ENCODE data around the gene BAG1.
A peak's percentile ranks its signal among the peaks of the same experiment; 100 is the strongest.

Gene BAG1

DNA sequence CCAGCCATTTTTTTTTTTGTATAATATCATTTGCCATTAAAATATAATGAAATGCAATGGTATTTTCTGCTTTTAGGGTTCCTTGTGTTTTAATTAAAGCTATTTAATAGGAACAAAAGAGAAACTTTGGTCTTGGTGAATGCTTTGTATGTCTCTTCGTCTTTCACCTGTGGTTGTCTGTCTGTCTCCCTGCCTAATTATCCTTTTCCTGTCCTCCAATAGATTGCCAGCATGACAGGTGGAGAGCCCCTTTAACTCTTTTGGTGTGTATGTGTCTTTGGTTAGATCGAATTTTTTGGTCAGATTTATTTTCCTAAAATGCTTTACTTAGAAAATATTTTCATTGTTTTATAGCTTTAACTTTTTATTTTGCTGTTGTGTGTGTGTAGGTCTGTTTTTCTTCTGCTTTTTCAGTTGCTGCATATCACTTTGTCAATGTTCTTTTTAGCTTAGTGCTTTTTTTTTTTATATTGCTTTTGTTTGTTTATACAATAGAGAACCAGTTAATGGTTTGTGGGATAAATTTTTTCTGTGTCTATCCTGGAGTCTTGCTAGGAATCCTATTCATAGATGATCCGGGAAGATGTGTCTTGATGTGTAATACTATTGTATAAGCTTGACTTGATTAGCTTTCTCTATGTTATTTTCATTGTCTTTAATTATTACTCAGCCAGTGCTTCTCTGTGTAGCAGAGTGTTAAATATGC, 8.9 kb upstream of the BAG1 start:
- DNase-seq (ENCODE audit: low spot score): no peak

DNA sequence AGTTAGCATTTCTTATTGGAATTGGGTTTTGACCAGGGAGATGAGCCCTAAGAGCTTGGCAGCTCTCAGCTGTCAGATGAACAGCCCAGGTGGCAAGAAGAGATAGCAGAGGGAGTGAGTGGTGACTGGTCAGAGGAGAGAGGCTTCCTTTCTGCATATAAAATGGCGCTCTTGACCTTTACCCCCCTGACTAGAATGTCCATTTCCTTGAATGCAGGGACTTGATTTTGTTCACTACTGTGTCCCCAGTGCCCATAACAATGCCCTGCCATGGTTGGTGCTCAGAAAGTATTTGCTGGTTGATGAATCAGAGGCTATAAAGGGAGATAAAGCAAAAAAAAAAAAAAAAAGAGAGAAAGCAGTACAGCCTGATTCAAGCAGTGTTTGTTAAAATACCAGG, 7.6 kb upstream of the BAG1 start:
- no peak for DNase-seq (ENCODE audit: low spot score)

DNA sequence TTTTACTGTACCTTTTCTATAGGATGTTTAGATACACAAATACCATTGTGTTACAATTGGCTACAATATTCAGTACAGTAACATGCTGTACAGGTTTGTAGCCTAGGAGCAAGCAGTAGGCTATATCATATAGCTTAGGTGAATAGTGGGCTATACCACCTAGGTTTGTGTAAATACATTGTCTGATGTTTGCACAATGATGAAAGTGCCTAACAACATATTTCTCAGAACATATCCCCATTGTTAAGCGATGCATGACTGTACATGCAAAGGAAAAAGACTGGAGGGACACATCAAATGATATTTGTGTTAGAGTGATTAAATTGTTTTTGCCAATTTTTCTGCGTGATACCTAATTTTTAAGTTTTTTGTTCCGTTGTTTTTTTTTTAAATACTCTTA, 5.6 kb upstream of the BAG1 start:
- DNase-seq (ENCODE audit: low spot score): no peak

DNA sequence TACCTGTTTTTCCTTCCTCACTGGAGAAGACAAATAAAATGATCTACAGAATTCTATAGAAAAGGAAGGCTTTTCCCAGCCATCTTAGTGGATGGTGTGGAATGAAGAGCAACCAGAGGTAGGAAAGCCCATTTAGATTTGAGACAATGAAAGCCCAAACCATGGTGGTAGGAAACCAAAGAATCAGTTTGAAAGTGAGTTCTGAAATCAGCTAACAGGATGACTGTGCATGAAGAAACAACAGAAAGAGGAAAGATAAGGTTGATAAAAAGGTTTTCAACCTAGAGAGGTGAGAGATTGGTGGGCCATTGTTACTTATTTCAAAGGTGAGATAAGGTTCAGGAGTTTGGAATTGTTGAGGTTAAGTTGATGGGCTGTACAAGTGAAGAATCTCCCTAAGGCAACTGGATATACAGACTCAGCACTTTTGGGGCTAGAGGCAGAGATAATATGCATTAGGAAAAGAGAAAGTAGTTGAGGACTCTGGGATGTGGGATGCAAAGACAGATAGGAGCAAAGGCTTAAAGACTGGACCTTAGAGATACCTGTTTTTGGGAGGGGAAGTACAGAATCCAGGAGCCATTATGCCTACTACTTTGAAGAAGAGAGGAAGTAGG, 2.8 kb upstream of the BAG1 start:
- no peak for DNase-seq (ENCODE audit: low spot score)

- no peak for DNase-seq (ENCODE audit: low spot score)
Observed at GRCh38 chr9:33265211-33265865, 830 bp upstream of the BAG1 start.

GRCh38 chr9:33264003-33264472, 470 bp downstream of the BAG1 start:
- DNase-seq (ENCODE audit: low spot score): peak; percentile 25

- no peak for DNase-seq (ENCODE audit: low spot score)
Observed at GRCh38 chr9:33263131-33264002, 1.1 kb downstream of the BAG1 start.

DNA sequence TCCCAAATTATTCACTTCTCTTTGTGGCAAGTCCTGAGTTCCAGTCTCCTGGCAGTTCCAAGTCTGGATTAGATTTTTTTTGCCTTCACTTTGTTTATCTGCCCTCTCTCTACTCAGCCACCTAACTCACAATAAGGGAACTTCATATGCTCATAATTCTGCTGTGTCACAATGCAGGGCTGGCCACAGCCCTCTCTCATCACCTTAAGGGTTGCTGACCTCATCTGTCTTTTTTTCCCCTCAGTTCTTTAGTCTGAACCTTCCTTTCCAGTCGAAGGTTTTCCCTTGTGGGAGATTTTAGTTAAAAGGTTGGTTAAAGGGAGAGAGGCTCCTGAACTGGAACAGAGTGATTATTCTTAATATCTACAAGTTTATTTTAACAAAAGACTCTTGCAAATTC, 4.1 kb downstream of the BAG1 start:
- no peak for DNase-seq (ENCODE audit: low spot score)

- DNase-seq (ENCODE audit: low spot score): no peak
Observed at GRCh38 chr9:33257276-33257675, 7.2 kb downstream of the BAG1 start.

GRCh38 chr9:33256236-33256635, 8.3 kb downstream of the BAG1 start:
- DNase-seq (ENCODE audit: low spot score): no peak

DNA sequence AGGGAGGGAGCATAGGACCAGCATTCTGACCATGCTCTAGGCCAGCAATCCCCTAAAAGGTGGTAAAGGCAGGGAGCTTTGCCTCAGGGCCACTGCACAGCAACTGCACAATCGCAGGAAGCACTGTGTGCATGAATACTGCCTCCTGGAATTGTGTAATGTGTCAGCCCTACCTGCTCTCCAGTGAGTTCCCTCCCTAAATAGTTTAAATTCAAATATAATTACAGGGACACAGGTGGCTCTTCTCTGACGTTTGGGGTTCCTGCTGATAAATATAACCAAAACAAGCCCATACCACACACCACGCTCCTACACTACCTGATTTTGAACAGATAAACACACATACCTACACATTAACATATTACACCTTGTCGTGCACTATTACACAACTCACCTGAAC, 9.0 kb downstream of the BAG1 start:
- no peak for DNase-seq (ENCODE audit: low spot score)

DNA sequence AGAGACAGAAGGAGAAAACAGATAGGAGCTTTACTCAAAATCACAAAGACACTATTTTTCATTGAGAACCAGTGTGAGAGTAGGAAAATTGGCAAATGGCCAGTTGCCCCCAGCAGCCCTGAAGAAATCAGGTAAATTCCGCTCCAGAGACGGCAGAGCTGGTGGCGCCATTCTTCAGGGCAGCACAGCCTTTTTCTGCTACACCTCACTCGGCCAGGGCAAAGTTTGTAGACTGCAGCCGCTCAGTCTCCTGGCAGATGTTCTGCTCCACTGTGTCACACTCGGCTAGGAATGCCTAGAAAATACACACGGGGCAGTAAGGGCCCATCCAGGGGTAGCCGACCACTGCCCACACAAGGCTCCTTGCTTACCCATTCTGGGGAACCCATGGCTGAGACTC, 9.5 kb downstream of the BAG1 start:
- DNase-seq (ENCODE audit: low spot score): no peak

- no peak for DNase-seq (ENCODE audit: low spot score)
Observed at GRCh38 chr9:33254211-33254610, 10.3 kb downstream of the BAG1 start.

- no peak for DNase-seq (ENCODE audit: low spot score)
Observed at GRCh38 chr9:33250458-33250995, 14.0 kb downstream of the BAG1 start.

DNA sequence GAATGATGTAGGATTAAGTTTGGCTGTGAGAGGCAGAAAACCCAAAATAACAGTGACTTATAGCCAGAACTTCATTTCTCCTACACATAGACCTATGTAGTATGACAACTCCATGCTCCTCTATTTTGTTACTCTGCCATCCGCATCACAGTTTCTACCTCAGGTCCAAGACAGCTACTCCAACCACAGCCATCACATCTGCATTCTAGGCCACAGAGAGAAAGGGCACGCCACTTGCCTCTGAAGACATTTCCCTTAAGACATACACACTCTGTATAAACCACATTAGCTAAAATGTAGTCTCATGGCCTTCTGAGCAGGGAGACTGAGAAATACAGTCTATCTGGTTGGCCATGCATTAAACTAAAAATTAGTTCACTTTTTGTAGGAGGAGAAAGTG, 14.5 kb downstream of the BAG1 start:
- DNase-seq (ENCODE audit: low spot score): no peak

DNA sequence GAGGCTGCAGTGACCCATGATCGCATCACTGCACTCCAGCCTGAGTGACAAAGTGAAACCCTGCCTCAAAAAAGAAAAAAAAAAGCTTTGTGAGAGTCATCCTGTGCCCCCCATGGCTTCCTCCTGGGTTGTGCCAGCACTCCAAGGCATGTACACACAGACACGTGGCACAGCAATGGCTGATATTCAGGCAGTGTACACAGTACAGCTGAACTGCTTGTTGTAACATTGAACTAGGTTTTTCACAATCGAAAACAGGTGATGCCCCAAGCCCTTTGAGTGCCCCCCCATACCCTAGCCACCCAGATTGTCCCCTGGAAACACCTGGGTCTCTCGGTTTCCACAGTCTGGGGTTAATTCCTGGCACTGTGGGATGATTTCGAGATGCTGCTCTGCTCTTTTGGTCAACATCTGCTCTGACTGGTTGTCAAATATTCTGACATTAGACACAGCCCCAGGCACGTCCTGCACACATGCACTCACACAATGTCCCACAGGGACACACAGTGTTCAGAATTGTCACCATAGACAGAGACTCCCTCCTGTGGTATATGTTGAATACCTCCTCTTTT, 15.3 kb downstream of the BAG1 start:
- DNase-seq (ENCODE audit: low spot score): no peak

GRCh38 chr9:33248606-33249005, 15.9 kb downstream of the BAG1 start:
- no peak for DNase-seq (ENCODE audit: low spot score)

DNA sequence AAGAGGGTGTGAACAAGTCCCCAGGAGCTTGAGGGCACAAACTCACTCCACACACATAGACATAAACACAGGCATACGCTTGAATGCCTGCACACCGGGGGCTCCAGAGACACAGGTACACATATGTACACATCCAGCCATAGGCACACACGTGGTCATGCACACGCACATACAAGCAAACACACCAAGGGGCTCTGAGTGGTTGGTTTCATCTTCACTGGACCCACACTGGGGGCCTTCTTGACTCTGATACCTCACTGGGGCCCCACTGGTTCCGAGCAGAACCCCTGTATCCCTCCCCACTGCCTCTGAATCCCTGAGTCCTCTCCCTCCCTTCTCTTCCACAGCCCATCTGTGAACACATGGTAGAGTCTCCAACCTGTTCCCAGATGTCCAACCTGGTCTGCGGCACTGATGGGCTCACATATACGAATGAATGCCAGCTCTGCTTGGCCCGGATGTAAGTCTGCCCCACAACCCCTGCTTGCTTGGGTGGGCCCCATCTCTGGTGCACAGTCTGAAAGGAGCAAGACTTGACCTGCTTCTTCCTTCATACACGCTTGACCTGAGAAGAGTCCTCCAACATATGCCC, 18.1 kb downstream of the BAG1 start:
- no peak for DNase-seq (ENCODE audit: low spot score)

- DNase-seq (ENCODE audit: low spot score): no peak
Observed at GRCh38 chr9:33245341-33245740, 19.2 kb downstream of the BAG1 start.

DNA sequence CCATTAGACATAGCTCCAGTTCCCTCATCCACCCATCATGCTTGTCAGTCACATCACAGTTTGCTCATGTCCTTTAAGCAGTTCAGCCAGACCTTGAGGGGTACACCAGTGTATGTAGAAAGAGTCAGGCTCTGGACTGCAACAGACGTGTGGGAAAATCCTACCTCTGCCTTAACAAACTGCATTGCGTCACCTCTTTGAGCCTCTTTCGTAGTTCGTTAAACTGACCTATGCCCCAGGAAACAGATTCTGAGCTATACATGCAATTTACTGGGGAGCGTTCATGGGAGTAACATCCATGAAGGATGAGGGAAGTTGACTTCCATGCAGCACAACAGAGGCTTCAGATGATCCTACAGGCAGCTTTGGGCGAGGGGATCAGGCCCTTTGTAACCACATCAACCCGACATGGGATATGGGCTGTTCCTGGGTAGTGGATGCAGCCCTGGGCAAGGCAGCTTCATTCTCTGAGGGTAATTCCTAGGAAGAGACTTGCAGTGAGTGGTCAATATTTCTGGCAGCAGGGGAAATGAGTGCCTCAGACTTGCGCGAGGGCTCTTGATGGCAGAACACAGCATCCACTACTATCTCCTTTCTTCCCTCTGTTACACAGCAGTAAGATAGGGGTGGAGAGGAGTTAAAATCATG, 20.2 kb downstream of the BAG1 start:
- DNase-seq (ENCODE audit: low spot score): no peak

DNA sequence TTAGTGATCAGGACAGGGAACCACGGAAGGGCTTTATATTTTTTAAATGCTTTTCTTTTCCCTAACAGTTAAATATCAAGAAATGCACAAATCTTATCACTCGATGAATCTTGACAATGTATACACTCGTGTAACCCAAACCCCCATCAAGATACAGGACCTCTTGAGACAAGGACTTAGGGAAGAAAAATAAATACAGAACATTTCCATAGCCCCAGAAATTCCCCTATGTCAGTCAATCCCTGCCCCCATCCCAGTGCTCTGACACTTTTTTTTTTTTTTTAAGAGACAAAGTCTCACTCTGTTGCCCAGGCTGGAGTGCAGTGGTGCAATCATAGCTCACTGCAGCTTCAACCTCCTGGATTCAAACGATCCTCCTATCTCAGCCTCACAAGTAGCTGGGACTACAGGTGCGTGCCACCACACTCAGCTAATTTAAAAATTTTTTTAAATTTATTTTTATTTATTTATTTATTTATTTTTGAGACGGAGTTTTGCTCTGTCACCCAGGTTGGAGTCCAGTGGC, 21.8 kb downstream of the BAG1 start:
- DNase-seq (ENCODE audit: low spot score): no peak

All from HuH-7 (cell line).